ENCODE data around the gene TGFBR3. TPM values are rescaled to one million over a fixed set of nuclear protein-coding genes. Genes with fewer than 3 reads are reported as not detected.
"Not testable (repeated sequence)": the region's sequence is repeated elsewhere in the genome, so short reads cannot be mapped to it uniquely, and the experiment has no call there.

The TGFBR3 gene
- total RNA-seq, 1 experiment from 2014 or later: 0.47 TPM

DNA sequence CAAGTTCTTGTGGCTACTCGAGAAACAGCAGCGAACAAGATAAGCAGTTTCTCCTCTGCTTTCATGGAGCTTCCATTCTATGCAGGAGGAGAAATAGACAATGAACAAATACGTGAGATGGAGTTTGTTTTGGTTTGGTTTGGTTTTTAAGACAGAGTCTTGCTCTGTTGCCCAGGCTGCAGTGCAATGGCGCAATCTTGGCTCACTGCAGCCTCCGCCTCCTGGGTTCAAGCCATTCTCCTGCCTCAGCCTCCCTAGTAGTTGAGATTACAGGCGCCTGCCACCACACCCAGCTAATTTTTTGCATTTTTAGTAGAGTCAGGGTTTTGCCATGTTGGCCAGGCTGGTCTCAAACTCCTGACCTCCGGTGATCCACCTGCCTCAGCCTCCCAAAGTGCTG is 51.4 kb downstream of the TGFBR3 start:
- in situ Hi-C loops (cut with HindIII; ENCODE audit: low pct_unique_long_range_greater_than_20kb, low sequenced_read_pairs); DNase-seq (ENCODE audit: low read depth): not testable (repeated sequence)

DNA sequence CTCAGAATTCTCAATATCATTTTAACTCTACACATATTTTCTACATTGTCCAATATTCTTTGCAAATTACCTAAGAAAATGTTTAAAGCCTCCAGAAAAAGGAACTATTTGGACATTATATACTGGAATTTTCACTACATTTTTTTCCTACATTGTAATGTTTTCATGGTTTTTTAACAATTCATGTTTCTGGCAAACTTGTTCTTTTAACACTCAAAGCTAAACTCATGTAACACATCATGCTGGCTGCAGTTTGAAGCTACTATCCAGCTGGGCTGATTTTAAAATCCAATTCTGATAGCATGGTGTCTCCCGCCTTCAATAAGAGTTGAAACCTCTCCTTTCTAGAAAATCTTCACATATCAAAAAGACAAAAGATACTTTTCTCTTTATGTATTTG is 52.0 kb downstream of the TGFBR3 start:
- no peak for DNase-seq (ENCODE audit: low read depth)
- in situ Hi-C loops (cut with HindIII; ENCODE audit: low pct_unique_long_range_greater_than_20kb, low sequenced_read_pairs): no loop called here

GRCh38 chr1:91831132-91831930 is 54.6 kb downstream of the TGFBR3 start:
- DNase-seq (ENCODE audit: low read depth): no peak
- in situ Hi-C loops (cut with HindIII; ENCODE audit: low pct_unique_long_range_greater_than_20kb, low sequenced_read_pairs): no loop called here

GRCh38 chr1:91830242-91831131 is 55.5 kb downstream of the TGFBR3 start:
- peak; percentile 71 for DNase-seq (ENCODE audit: low read depth)
- in situ Hi-C loops (cut with HindIII; ENCODE audit: low pct_unique_long_range_greater_than_20kb, low sequenced_read_pairs): no loop called here

DNA sequence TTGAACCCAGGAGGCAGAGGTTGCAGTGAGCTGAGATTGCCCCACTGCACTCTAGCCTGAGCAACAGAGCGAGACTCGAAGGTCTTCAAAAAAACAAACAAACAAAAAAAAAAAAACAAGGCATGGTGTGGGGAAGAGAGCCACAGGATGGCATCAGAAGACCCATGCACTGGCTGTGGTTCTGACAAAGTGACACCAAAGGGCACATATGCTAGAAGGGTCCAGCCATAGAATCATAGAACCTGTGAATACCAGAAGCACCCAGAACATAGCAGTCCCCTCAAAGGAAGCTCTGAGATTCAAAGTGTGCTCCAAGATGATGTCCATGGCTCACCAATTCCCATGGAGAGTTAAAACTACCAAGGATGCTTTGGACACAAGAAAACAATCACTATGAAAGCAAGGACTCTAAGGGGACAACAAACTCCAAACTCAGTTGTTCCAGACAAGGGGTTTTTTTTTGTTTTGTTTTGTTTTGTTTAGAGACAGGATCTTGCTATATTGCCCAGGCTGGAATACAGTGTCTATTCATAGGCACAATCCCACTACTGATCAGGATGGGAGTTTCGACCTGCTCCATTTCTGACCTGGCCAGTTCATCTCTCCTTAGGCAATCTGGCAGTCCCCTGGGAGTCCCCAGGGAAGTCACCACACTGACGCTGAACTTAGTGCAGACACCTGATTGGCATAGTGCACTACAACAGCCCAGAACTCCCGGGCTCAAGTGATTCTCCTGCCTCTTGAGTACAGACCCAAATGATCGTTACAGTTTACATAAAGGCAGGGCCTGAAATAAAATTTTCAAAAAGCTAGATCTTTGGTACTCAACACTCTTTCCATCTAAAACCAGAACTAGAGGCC is 56.4 kb downstream of the TGFBR3 start:
- no peak for DNase-seq (ENCODE audit: low read depth)
- in situ Hi-C loops (cut with HindIII; ENCODE audit: low pct_unique_long_range_greater_than_20kb, low sequenced_read_pairs): no loop called here

DNA sequence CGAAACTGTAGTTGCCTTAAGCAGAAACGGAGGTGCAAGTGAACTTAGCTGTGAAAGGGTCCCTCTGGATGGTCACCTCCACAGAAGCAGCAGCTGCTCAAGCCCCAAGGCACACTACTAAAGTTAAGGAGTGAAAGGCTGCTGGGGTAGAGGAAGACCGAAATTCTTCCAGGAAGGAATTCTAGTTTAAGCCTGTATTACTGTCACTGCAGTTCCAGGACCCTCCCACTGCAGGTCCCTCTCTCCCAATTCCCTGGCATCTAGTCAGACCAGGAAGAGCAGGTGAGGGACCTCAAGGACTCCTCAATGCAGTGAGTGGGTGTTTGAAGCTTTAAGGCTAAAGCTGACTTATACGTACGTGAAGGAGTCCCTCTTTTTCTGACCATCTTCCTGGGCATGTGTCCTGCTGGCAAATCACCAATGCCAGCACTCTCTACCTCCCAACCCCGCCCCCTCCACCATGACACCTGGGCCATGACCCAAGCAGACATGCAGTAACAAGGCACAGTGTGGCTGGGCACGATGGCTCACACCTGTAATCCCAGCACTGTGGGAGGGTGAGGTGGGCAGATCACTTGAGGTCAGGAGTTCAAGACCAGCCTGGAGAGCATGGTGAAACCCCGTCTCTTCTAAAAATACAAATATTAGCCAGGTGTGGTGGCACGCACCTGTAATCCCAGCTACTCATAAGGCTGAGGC is 57.2 kb downstream of the TGFBR3 start:
- peak; percentile 10 for DNase-seq (ENCODE audit: low read depth)
- in situ Hi-C loops (cut with HindIII; ENCODE audit: low pct_unique_long_range_greater_than_20kb, low sequenced_read_pairs): no loop called here

- peak; percentile 68 for DNase-seq (ENCODE audit: low read depth)
- in situ Hi-C loops (cut with HindIII; ENCODE audit: low pct_unique_long_range_greater_than_20kb, low sequenced_read_pairs): no loop called here
Measured at GRCh38 chr1:91827459-91828321, 58.3 kb downstream of the TGFBR3 start.

DNA sequence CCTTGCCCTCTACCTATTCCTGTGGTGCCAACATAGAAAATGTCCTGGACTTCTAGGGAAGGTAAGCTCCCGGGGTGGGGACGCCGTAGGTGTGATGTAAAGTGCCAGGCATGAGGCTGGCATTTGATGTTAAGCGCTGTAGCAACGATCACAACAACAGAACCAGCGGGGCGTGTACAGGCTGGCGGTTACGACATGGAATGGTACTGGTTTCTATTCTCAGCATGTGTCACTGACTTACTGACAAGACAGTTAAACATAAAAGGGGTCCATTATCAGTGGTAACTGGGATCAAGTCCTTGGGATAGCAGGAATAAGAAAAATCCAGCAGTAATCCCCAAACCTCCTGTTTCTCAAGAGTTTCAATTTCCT is 58.9 kb downstream of the TGFBR3 start:
- DNase-seq (ENCODE audit: low read depth): peak; percentile 75
- in situ Hi-C loops (cut with HindIII; ENCODE audit: low pct_unique_long_range_greater_than_20kb, low sequenced_read_pairs): no loop called here

GRCh38 chr1:91826649-91827048 is 59.3 kb downstream of the TGFBR3 start:
- DNase-seq (ENCODE audit: low read depth): no peak
- in situ Hi-C loops (cut with HindIII; ENCODE audit: low pct_unique_long_range_greater_than_20kb, low sequenced_read_pairs): no loop called here

GRCh38 chr1:91826248-91826647 is 59.7 kb downstream of the TGFBR3 start:
- in situ Hi-C loops (cut with HindIII; ENCODE audit: low pct_unique_long_range_greater_than_20kb, low sequenced_read_pairs): no loop called here
- DNase-seq (ENCODE audit: low read depth): peak; percentile 8

GRCh38 chr1:91821126-91821868 is 64.7 kb downstream of the TGFBR3 start:
- in situ Hi-C loops (cut with HindIII; ENCODE audit: low pct_unique_long_range_greater_than_20kb, low sequenced_read_pairs): no loop called here
- DNase-seq (ENCODE audit: low read depth): no peak

- no peak for DNase-seq (ENCODE audit: low read depth)
- in situ Hi-C loops (cut with HindIII; ENCODE audit: low pct_unique_long_range_greater_than_20kb, low sequenced_read_pairs): no loop called here
Measured at GRCh38 chr1:91819038-91819788, 66.7 kb downstream of the TGFBR3 start.

DNA sequence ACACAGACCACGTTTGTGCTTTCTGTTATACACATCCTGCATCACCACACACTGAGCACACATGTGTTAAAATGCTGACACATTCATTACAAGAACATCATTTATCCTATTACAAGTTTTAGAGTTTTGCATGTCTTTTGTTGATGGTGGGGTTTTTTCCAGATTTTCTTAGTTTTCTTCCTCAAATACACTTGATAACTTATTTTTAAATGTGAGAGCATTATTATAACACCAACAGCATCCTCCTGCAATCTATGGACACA is 67.3 kb downstream of the TGFBR3 start:
- in situ Hi-C loops (cut with HindIII; ENCODE audit: low pct_unique_long_range_greater_than_20kb, low sequenced_read_pairs): no loop called here
- DNase-seq (ENCODE audit: low read depth): no peak

DNA sequence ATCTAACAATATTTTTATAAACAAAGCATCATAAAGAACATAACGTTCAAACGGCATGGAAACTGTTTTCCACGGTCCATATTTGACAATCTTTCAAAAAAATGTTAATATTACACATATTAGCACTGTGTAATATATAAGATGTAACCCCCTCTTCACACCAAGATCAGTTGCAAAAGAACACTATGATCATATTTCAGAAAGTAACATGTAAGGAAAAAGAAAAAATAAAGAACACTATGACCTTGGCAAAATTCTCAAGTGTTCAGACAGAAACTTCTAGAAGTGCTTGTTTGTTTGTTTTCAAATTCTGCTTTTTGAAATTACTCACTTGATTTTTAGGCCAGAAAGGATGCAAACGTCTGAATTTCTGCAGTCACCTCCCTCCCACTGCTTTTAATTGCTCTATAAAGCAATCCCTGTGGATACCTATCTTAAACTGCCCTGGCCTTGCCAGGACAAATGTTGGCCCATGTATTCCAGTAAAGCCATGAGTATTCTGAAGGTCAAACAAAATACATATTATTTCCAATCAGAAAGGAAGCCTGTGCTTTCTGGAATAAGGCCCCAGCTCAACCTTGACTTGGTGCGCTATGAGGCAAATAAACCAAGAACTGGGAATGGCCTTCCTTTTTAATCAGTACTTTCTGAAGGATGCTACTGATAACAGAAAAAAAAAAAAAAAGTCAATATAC is 68.6 kb downstream of the TGFBR3 start:
- in situ Hi-C loops (cut with HindIII; ENCODE audit: low pct_unique_long_range_greater_than_20kb, low sequenced_read_pairs): no loop called here
- no peak for DNase-seq (ENCODE audit: low read depth)

DNA sequence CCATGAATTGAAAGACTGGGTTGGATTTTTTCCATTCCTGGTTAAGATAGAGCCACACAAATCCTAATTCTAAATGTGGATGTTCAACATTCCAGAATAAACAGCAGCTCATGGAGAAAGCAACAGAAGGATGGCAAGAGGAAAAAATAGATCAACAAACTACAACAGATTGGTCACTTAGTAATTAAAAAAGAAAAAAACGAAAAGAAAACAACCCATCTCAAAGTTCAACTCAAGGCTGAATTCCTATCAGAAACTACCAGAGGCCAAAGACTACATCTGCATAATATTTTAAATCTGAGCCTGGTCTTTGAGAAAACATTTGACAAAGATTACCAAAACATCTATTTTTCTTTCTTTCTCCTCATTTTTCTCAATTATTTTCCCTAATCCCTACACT is 69.9 kb downstream of the TGFBR3 start:
- in situ Hi-C loops (cut with HindIII; ENCODE audit: low pct_unique_long_range_greater_than_20kb, low sequenced_read_pairs): no loop called here
- DNase-seq (ENCODE audit: low read depth): no peak

DNA sequence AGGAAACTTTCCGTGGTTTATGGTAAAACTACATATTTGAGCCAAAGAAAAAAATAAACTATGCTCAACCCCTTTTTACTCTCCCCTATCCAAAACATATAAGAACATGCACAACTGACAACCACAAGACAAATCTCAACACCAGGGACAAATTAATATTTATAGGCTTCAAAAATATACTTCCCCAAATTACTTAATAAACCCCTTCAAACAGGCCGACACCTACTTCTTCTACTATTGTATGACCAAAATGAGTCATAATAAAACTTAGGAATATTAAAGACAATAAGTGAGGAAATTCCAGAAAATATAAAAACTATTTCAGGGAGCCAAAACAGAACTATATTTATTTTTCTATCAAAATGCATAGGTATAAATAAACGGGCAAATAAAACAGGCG is 71.5 kb downstream of the TGFBR3 start:
- in situ Hi-C loops (cut with HindIII; ENCODE audit: low pct_unique_long_range_greater_than_20kb, low sequenced_read_pairs): no loop called here
- DNase-seq (ENCODE audit: low read depth): no peak
